Measurements from ENCODE around the gene SERPINA5.

DNA sequence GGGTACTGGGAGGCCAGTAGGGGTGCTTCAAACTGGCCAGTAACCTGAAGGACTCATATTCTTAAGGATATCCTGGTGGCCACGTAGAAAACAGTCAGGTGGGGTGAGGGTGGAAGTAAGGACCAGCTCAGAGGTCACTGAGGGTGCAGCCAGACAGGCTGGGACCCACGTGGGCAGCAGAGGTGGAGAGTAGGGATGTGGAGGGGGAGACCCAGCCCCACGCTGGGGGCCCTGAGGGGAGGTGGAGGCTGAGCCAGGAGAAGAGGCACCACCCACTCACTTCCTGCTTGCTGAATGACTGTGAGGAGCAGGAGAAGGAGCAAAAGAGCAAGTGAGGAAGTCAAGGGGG, 18.4 kb downstream of the SERPINA5 start:
- TF ChIP-seq, protein P1, sequence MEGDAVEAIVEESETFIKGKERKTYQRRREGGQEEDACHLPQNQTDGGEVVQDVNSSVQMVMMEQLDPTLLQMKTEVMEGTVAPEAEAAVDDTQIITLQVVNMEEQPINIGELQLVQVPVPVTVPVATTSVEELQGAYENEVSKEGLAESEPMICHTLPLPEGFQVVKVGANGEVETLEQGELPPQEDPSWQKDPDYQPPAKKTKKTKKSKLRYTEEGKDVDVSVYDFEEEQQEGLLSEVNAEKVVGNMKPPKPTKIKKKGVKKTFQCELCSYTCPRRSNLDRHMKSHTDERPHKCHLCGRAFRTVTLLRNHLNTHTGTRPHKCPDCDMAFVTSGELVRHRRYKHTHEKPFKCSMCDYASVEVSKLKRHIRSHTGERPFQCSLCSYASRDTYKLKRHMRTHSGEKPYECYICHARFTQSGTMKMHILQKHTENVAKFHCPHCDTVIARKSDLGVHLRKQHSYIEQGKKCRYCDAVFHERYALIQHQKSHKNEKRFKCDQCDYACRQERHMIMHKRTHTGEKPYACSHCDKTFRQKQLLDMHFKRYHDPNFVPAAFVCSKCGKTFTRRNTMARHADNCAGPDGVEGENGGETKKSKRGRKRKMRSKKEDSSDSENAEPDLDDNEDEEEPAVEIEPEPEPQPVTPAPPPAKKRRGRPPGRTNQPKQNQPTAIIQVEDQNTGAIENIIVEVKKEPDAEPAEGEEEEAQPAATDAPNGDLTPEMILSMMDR (IDR thresholded peaks at IDR 0.05), result peak in 1 of 6 experiments; percentile 11
- no peak for TF ChIP-seq POLR2A (IDR thresholded peaks at IDR 0.05)
